IPS-18c (cell line): ENCODE data around the gene NUP155.
"Not testable (repeated sequence)": the region's sequence is repeated elsewhere in the genome, so short reads cannot be mapped to it uniquely, and the experiment has no call there.

Source experiments
- H3K4me3 ChIP-seq: 2 replicates; pipeline ENCODE4 v1.7.0; 2013; ENCODE audit warnings: low read depth, mild to moderate bottlenecking, low read length, moderate library complexity; ENCODE audit not compliant: insufficient read depth
- H3K9me3 ChIP-seq: one replicate; pipeline ENCODE4 v1.6.1; 2013; ENCODE audit warnings: mild to moderate bottlenecking, low read length, moderate library complexity; ENCODE audit not compliant: control insufficient read depth, insufficient read depth

NUP155 gene

GRCh38 chr5:37310360-37310759, 60.5 kb downstream of the NUP155 start:
- Histone ChIP-seq H3K4me3 (no peak overlapping the region), H3K9me3 (no peaks in the 10 kb centered on the region)

GRCh38 chr5:37308793-37309192, 62.1 kb downstream of the NUP155 start:
- no peaks in the 10 kb centered on the region for H3K9me3 ChIP-seq
- no peak overlapping the region for H3K4me3 ChIP-seq

GRCh38 chr5:37304888-37305287, 66.0 kb downstream of the NUP155 start:
- Histone ChIP-seq H3K9me3 (no peaks in the 10 kb centered on the region), H3K4me3 (no peak overlapping the region)

GRCh38 chr5:37296313-37296712, 74.6 kb downstream of the NUP155 start:
- H3K9me3 ChIP-seq, H3K4me3 ChIP-seq: not testable (repeated sequence)

GRCh38 chr5:37283214-37283820, 87.6 kb downstream of the NUP155 start:
- H3K4me3 ChIP-seq = no peak overlapping the region
- H3K9me3 ChIP-seq = peaks cover 7% of the 10 kb centered on the region

GRCh38 chr5:37275511-37275910, 95.4 kb downstream of the NUP155 start:
- H3K9me3 ChIP-seq = no peaks in the 10 kb centered on the region

GRCh38 chr5:37272511-37272910, 98.4 kb downstream of the NUP155 start:
- Histone ChIP-seq H3K9me3 (peaks cover 3% of the 10 kb centered on the region), H3K4me3 (no peak overlapping the region)

More at GRCh38 chr5:37275511-37275910, 95.4 kb downstream of the NUP155 start:
- H3K4me3 ChIP-seq = no peak overlapping the region

- not testable (repeated sequence) for H3K4me3 ChIP-seq, H3K9me3 ChIP-seq
Measured at GRCh38 chr5:37268100-37268499, 102.8 kb downstream of the NUP155 start.

- no peaks in the 10 kb centered on the region for H3K9me3 ChIP-seq
- no peak overlapping the region for H3K4me3 ChIP-seq
Measured at GRCh38 chr5:37255774-37256358, 115.0 kb downstream of the NUP155 start.

GRCh38 chr5:37254581-37254980, 116.3 kb downstream of the NUP155 start:
- Histone ChIP-seq H3K4me3 (no peak overlapping the region), H3K9me3 (peaks cover under 1% of the 10 kb centered on the region)

GRCh38 chr5:37251665-37252064, 119.2 kb downstream of the NUP155 start:
- Histone ChIP-seq H3K4me3 (no peak overlapping the region), H3K9me3 (peaks cover 3% of the 10 kb centered on the region)

GRCh38 chr5:37249815-37250164, 121.1 kb downstream of the NUP155 start:
- H3K4me3 ChIP-seq = peak overlapping the region; percentile 80
- H3K9me3 ChIP-seq = peaks cover 3% of the 10 kb centered on the region

GRCh38 chr5:37248970-37249814, 121.7 kb downstream of the NUP155 start, which contains the start of gene CPLANE1:
TSS of gene CPLANE1 (minus strand) at chr5:37249376. CDS start at chr5:37247698, 1,678 bp downstream.
- peaks cover 3% of the 10 kb centered on the region for H3K9me3 ChIP-seq
- peak within 1 kb of the TSS; percentile 80 for H3K4me3 ChIP-seq

GRCh38 chr5:37248421-37248969, 122.4 kb downstream of the NUP155 start:
- Histone ChIP-seq H3K9me3 (peaks cover 3% of the 10 kb centered on the region), H3K4me3 (peak overlapping the region; percentile 80)

- Histone ChIP-seq H3K9me3 (peaks cover 3% of the 10 kb centered on the region), H3K4me3 (no peak overlapping the region)
Measured at GRCh38 chr5:37247496-37247895, 123.4 kb downstream of the NUP155 start.

- no peak overlapping the region for H3K4me3 ChIP-seq
- peaks cover 3% of the 10 kb centered on the region for H3K9me3 ChIP-seq
Measured at GRCh38 chr5:37247036-37247435, 123.9 kb downstream of the NUP155 start.
